GM12878 (cell line): ENCODE data around the gene RPS19BP1. TPM values are rescaled to one million over a fixed set of nuclear protein-coding genes. Genes with fewer than 3 reads are reported as not detected.

ENCODE experiments used
- ATAC-seq: fragments of 200-7000 bp; cut with Tn5 transposase; 3 replicates; pipeline ENCODE4 v1.9.1; 2020; ENCODE audit warnings: mild to moderate bottlenecking, moderate library complexity
- BruUV-seq: library from RNA; stranded (reverse); fragments of 400-500 nt; replicated peaks from 2 replicates; lab custom pipeline; 2021; lab: Mats Ljungman, UMichigan
- CTCF ChIA-PET: fragments of 300-600 bp; sonication (Branson Sonifier 250); formaldehyde crosslinking; extraction: SDS; loops from one replicate; lab custom pipeline; 2021; ENCODE audit warnings: inconsistent platforms; lab: Yijun Ruan, JAX
- POLR2A ChIA-PET: fragments of 350-600 bp; formaldehyde crosslinking; extraction: SDS; loops from one replicate; lab custom pipeline; 2021; ENCODE audit warnings: inconsistent platforms; lab: Charles Lee
- RAD21 ChIA-PET: fragments of 300-600 bp; sonication (Branson Sonifier 250); formaldehyde crosslinking; loops from one replicate; lab custom pipeline; 2023; ENCODE audit warnings: antibody characterized with exemption; ENCODE audit not compliant: unreplicated experiment; lab: Charles Lee
- SMC1A ChIA-PET: fragments of 300-600 bp; sonication (Branson Sonifier 250); formaldehyde crosslinking; loops from one replicate; lab custom pipeline; 2023; ENCODE audit not compliant: unreplicated experiment, uncharacterized antibody; lab: Charles Lee
- DNase-seq: peaks from one replicate; pipeline ENCODE4 v3.0.0-alpha.2; 2011; ENCODE audit warnings: low read depth, low spot score
- FAIRE-seq: peaks from 3 replicates; lab custom pipeline; 2011; peaks lifted over from hg19 to GRCh38; lab: Jason Lieb, UNC
- H2AFZ ChIP-seq: 2 replicates; pipeline ENCODE4 v1.6.0; 2011; ENCODE audit warnings: low read depth, low read length, control low read depth; ENCODE audit not compliant: control insufficient read depth
- H3K27ac ChIP-seq: 2 replicates; pipeline ENCODE4 v1.5.1; 2011; ENCODE audit warnings: control low read depth; ENCODE audit not compliant: control insufficient read depth, insufficient read depth
- H3K27me3 ChIP-seq, 2 experiments: replicated peaks in 1 of 2; 2 replicates each; pipeline versions ENCODE4 v1.6.0 to v1.6.1; 2011; ENCODE audit warnings: low read length in 1 of 2; ENCODE audit not compliant: control insufficient read depth in 2 of 2, insufficient read depth in 2 of 2
- H3K36me3 ChIP-seq, 2 experiments: 2 replicates each; pipeline ENCODE4 v1.5.1; 2011; ENCODE audit warnings: low read length in 1 of 2; ENCODE audit not compliant: control insufficient read depth in 2 of 2, insufficient read depth in 2 of 2
- H3K4me1 ChIP-seq: 2 replicates; pipeline ENCODE4 v1.6.1; 2011; ENCODE audit warnings: mild to moderate bottlenecking, low read length, moderate library complexity, mixed read lengths; ENCODE audit not compliant: control insufficient read depth, insufficient read depth
- H3K4me2 ChIP-seq: 2 replicates; pipeline ENCODE4 v1.6.0; 2011; ENCODE audit warnings: control low read depth; ENCODE audit not compliant: control insufficient read depth, insufficient read depth
- H3K4me3 ChIP-seq: fragments of 200-600 bp; sonication (generic); 2 replicates; pipeline ENCODE4 v1.5.1; 2016
- H3K79me2 ChIP-seq: 2 replicates; pipeline ENCODE4 v1.6.0; 2011; ENCODE audit warnings: low read length; ENCODE audit not compliant: control insufficient read depth, insufficient read depth
- H3K9ac ChIP-seq: 2 replicates; pipeline ENCODE4 v1.8.0; 2011; ENCODE audit warnings: low read length, control low read depth, mixed read lengths; ENCODE audit not compliant: control insufficient read depth, insufficient read depth
- H3K9me3 ChIP-seq: replicated peaks from 3 replicates; pipeline ENCODE4 v1.5.1; 2011; ENCODE audit warnings: mild to moderate bottlenecking, low read length; ENCODE audit not compliant: control insufficient read depth, insufficient read depth
- H4K20me1 ChIP-seq: 2 replicates; pipeline ENCODE4 v1.6.0; 2011; ENCODE audit not compliant: control insufficient read depth, insufficient read depth
- BCL11A ChIP-seq: IDR thresholded peaks from 2 replicates; pipeline ENCODE4 v1.6.1; 2011; ENCODE audit warnings: low read depth, low read length
- CBFB ChIP-seq: IDR thresholded peaks from 2 replicates; pipeline ENCODE4 v1.6.1; 2016; ENCODE audit warnings: antibody characterized with exemption, low read depth
- CHD1 ChIP-seq: IDR thresholded peaks from 2 replicates; pipeline ENCODE4 v1.6.1; 2012; ENCODE audit warnings: low read depth, low read length, improper control_type of control experiment
- EGR1 ChIP-seq, 2 experiments: IDR thresholded peaks; 1 replicate in 1 of 2; 2 replicates in 1 of 2; pipeline ENCODE4 v1.6.1; 2011 to 2012; ENCODE audit warnings: low read depth in 2 of 2, low read length in 2 of 2, borderline replicate concordance in 1 of 2, mild to moderate bottlenecking in 1 of 2, moderate library complexity in 1 of 2
- ETV6 ChIP-seq, 2 experiments: fragments of 450-650 bp in 1 of 2; IDR thresholded peaks in 1 of 2; conservative IDR thresholded peaks in 1 of 2; 2 replicates each; pipeline ENCODE4 v1.6.1; 2014; ENCODE audit warnings: antibody characterized with exemption in 1 of 2, borderline replicate concordance in 1 of 2, low read depth in 1 of 2, mild to moderate bottlenecking in 1 of 2, moderate library complexity in 1 of 2
- FOS ChIP-seq: IDR thresholded peaks from 3 replicates; pipeline ENCODE4 v1.6.1; 2011; ENCODE audit warnings: borderline replicate concordance; ENCODE audit not compliant: insufficient read length; ENCODE audit errors: extremely low read depth
- HDAC6 ChIP-seq: fragments of 200-600 bp; sonication (generic); IDR thresholded peaks from one replicate; pipeline ENCODE4 v1.8.0; 2017; ENCODE audit warnings: antibody characterized with exemption; ENCODE audit not compliant: unreplicated experiment
- HDGF ChIP-seq: fragments of 450-650 bp; IDR thresholded peaks from 2 replicates; pipeline ENCODE4 v1.6.1; 2016; ENCODE audit warnings: antibody characterized with exemption
- MTA2 ChIP-seq: fragments of 450-650 bp; IDR thresholded peaks from 2 replicates; pipeline ENCODE4 v1.6.1; 2016; ENCODE audit warnings: low read depth, mild to moderate bottlenecking, moderate library complexity
- POLR2A ChIP-seq: IDR thresholded peaks from 2 replicates; pipeline ENCODE4 v1.6.1; 2011; ENCODE audit warnings: low read depth, mild to moderate bottlenecking, low read length
- POLR2AphosphoS2 ChIP-seq: IDR thresholded peaks from 2 replicates; pipeline ENCODE4 v1.6.1; 2011; ENCODE audit warnings: low read depth, mild to moderate bottlenecking, low read length, improper control_type of control experiment, moderate library complexity
- RAD51 ChIP-seq: fragments of 450-650 bp; IDR thresholded peaks from 2 replicates; pipeline ENCODE4 v1.6.1; 2016; ENCODE audit warnings: moderate library complexity, mild to moderate bottlenecking, inconsistent platforms
- SREBF1 ChIP-seq: IDR thresholded peaks from 2 replicates; pipeline ENCODE4 v1.6.1; 2012; ENCODE audit warnings: mild to moderate bottlenecking, low read length
- TCF7 ChIP-seq: IDR thresholded peaks from 2 replicates; pipeline ENCODE4 v1.6.1; 2014; ENCODE audit warnings: antibody characterized with exemption, borderline replicate concordance
- ZNF274 ChIP-seq: IDR thresholded peaks from one replicate; pipeline ENCODE4 v1.8.0; 2011; ENCODE audit not compliant: insufficient read length, insufficient read depth
- ZNF622 ChIP-seq: fragments of 450-650 bp; IDR thresholded peaks from 2 replicates; pipeline ENCODE4 v1.6.1; 2017; ENCODE audit warnings: mild to moderate bottlenecking, inconsistent platforms
- WGBS: methylation state at CpG from one replicate; pipeline ENCODE4 v1.1.6; 2016; ENCODE audit warnings: low lambda C conversion rate; ENCODE audit not compliant: insufficient replicate concordance, insufficient coverage; ENCODE audit errors: missing lambda C conversion rate; 5-methylcytosine and 5-hydroxymethylcytosine counted together
- in situ Hi-C: fragments of 300-500 bp; cut with MboI; formaldehyde crosslinking; loops from 9 replicates; pipeline ENCODE4 v1.14.3; 2018; ENCODE audit warnings: mixed read lengths
- intact Hi-C: fragments of 100-400 bp; cut with micrococcal nuclease; formaldehyde crosslinking; loops from one replicate; pipeline ENCODE4 v1.14.2; 2022; ENCODE audit not compliant: unreplicated experiment
- polyA plus RNA-seq, 11 experiments: library from polyadenylated mRNA; depleted of rRNA in 4 of 11; unstranded in 6 of 11; stranded (reverse) in 5 of 11; fragments of >200 nt; fragmentation: Nextera tagmentation in 4 of 11; fragmentation: Illumina TruSeq in 1 of 11; extraction: Ambion mirVana in 4 of 11; extraction: Trizol in 1 of 11; gene quantifications; 1 replicate in 1 of 11; 2 replicates in 10 of 11; pipeline versions ENCODE4 v1.2.1 to v1.2.3, GENCODE V29; 2011 to 2016; ENCODE audit warnings: inconsistent platforms in 2 of 11, missing spikeins in 2 of 11, low read depth in 1 of 11
- total RNA-seq, 4 experiments: library from RNA; depleted of rRNA in 3 of 4; stranded (reverse); fragments of >200 nt in 3 of 4; fragmentation: Illumina TruSeq in 1 of 4; extraction: Trizol in 1 of 4; gene quantifications; 2 replicates each; pipeline versions ENCODE4 v1.2.1 to v1.2.3, GENCODE V29; 2013 to 2021
- TF ChIP-seq, protein P1 (sequence below): IDR thresholded peaks from 2 replicates; pipeline ENCODE4 v1.6.1; 2012; ENCODE audit warnings: low read depth, low read length, improper control_type of control experiment

RPS19BP1 gene
- total and polyA plus RNA-seq, 10 of the 15 experiments (the other 5 are each of a cell fraction or from before 2014, with no cell fraction given): 2.7 to 206 (median 78.6) TPM

DNA sequence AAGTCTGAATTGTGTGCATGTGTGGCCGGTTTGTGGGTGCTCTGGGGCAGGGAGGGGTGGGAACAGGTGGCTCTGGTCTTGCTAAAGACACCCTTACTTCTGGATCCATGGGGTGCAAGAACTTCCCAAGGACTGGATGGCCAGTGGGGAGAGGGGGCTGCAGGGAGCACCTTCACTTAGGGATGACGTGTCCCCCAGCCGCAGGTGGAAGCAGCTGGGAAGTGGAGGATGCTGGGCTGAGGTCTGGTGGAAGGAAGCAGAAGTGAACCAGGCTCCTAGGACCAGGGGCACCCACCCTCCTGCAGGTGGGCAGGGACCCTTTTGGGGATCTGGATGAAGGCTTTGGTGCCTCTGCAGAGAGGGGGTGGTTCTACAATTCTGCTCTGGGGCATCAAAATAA, 40.4 kb downstream of the RPS19BP1 start:
- Histone ChIP-seq H3K9ac (no peak overlapping the region), H3K36me3 (peaks cover 3 to 23% of the 10 kb centered on the region in 2 experiments), H3K27ac (no peak overlapping the region), H4K20me1 (no peaks in the 10 kb centered on the region), H3K4me3 (no peak overlapping the region), H3K79me2 (peaks cover 2% of the 10 kb centered on the region; the same call in 1 of the 2 replicates), H2AFZ (no peak overlapping the region), H3K9me3 (no peaks in the 10 kb centered on the region), H3K27me3 (no peaks in the 10 kb centered on the region), H3K4me2 (no peak overlapping the region), H3K4me1 (peaks cover 7% of the 10 kb centered on the region; the same call in 1 of the 2 replicates)
- FAIRE-seq (no peak), DNase-seq (no peak), ATAC-seq (no peak)
- WGBS: 90% methylated on average over 3 of the region's 3 CpGs
- intact Hi-C loops: loop anchor here (5.0 kb wide), 1 partner anchor 545 kb away; no protein-coding TSS in a partner anchor
- no peak; the same call in 1 of the 2 replicates for TF ChIP-seq POLR2AphosphoS2
- no peak for TF ChIP-seq FOS
- TF ChIP-seq ZNF622: no peak
- TF ChIP-seq ZNF274: no peak
- no peak for TF ChIP-seq BCL11A
- no peak for TF ChIP-seq TCF7
- TF ChIP-seq SREBF1: no peak
- TF ChIP-seq POLR2A: no peak
- TF ChIP-seq CHD1: no peak
- TF ChIP-seq, protein P1, sequence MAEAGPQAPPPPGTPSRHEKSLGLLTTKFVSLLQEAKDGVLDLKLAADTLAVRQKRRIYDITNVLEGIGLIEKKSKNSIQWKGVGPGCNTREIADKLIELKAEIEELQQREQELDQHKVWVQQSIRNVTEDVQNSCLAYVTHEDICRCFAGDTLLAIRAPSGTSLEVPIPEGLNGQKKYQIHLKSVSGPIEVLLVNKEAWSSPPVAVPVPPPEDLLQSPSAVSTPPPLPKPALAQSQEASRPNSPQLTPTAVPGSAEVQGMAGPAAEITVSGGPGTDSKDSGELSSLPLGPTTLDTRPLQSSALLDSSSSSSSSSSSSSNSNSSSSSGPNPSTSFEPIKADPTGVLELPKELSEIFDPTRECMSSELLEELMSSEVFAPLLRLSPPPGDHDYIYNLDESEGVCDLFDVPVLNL: no peak
- no peak for TF ChIP-seq CBFB
- no peak for TF ChIP-seq HDAC6
- no peak for TF ChIP-seq ETV6 (conservative IDR thresholded peaks at IDR 0.05 in 1 of 2, IDR thresholded peaks at IDR 0.05 in 1 of 2; ENCODE audit: borderline replicate concordance in 1 of 2, low read depth in 1 of 2)
- no peak for TF ChIP-seq HDGF
- no peak for TF ChIP-seq RAD51
- TF ChIP-seq EGR1 (IDR thresholded peaks at IDR 0.05; ENCODE audit: borderline replicate concordance in 1 of 2, low read depth in 2 of 2, low read length in 2 of 2): no peak
- no peak for TF ChIP-seq MTA2
- ChIA-PET CTCF (interaction anchor here (0.7 to 15.7 kb wide), 6 partner anchors 10 to 101 kb away, joined by 3 to 372 read pairs (median 14); partner anchors contain the start of genes ATF4, MIEF1 and RPS19BP1), POLR2A (interaction anchor here (0.5 kb wide), 1 partner anchor 153 kb away, joined by 3 read pairs; no protein-coding TSS in a partner anchor), SMC1A (interaction anchor here (1.0 to 3.1 kb wide), 5 partner anchors 10 to 93 kb away, joined by 3 to 21 read pairs (median 15); partner anchors contain the start of genes MIEF1 and TAB1), RAD21 (interaction anchor here (0.7 to 0.9 kb wide), 3 partner anchors 28 to 55 kb away, joined by 3 to 5 read pairs (median 3); partner anchors contain the start of gene ATF4)
- in situ Hi-C loops: loop anchor here (5.0 kb wide), 1 partner anchor 550 kb away; no protein-coding TSS in a partner anchor
- no TSS peak for BruUV-seq
